B cell (primary cell): ENCODE data around the gene LHPP. TPM values are rescaled to one million over a fixed set of nuclear protein-coding genes. Genes with fewer than 3 reads are reported as not detected.

Experiments
- ATAC-seq: fragments of 200-7000 bp; cut with Tn5 transposase; one replicate; pipeline ENCODE4 v1.10.0; 2021; ENCODE audit warnings: low read depth, mild to moderate bottlenecking, moderate number of reproducible peaks, moderate library complexity
- CTCF ChIA-PET: fragments of 350-600 bp; sonication (Branson Sonifier 250); formaldehyde crosslinking; loops from one replicate; lab custom pipeline; 2021; ENCODE audit warnings: antibody characterized with exemption, inconsistent platforms; lab: Charles Lee
- POLR2A ChIA-PET: fragments of 350-600 bp; sonication (Branson Sonifier 250); formaldehyde crosslinking; loops from one replicate; lab custom pipeline; 2021; ENCODE audit warnings: antibody characterized with exemption; lab: Charles Lee
- DNase-seq: peaks from one replicate; pipeline ENCODE4 v3.0.0; 2013
- H2AFZ ChIP-seq: 2 replicates; pipeline ENCODE4 v1.6.1; 2012; ENCODE audit warnings: mild to moderate bottlenecking, low read depth, low read length; ENCODE audit not compliant: insufficient read depth, poor library complexity, severe bottlenecking
- H3K27ac ChIP-seq, 2 donors: 1 replicate in 1 of 2; 2 replicates in 1 of 2; pipeline ENCODE4 v1.5.1; 2012 to 2013; ENCODE audit warnings: low read length in 2 of 2, mild to moderate bottlenecking in 2 of 2, moderate library complexity in 1 of 2
- H3K27me3 ChIP-seq, 4 experiments: fragments of 200-600 bp in 1 of 4; sonication (generic) in 1 of 4; replicated peaks in 1 of 4; 1 replicate in 2 of 4; 2 replicates in 2 of 4; pipeline versions ENCODE4 v1.6.1 to v1.7.0; 2013 to 2016; ENCODE audit warnings: low read length in 3 of 4, mild to moderate bottlenecking in 2 of 4, mixed read lengths in 1 of 4, moderate library complexity in 1 of 4; ENCODE audit not compliant: insufficient read depth in 4 of 4, control insufficient read depth in 3 of 4; ENCODE audit errors: control extremely low read depth in 1 of 4
- H3K36me3 ChIP-seq, 2 experiments: replicated peaks in 1 of 2; 1 replicate in 1 of 2; 2 replicates in 1 of 2; pipeline versions ENCODE4 v1.6.1 to v1.7.1; 2013; ENCODE audit warnings: low read length in 1 of 2; ENCODE audit not compliant: insufficient read depth in 2 of 2, control insufficient read depth in 1 of 2; ENCODE audit errors: control extremely low read depth in 1 of 2, extremely low read depth in 1 of 2
- H3K4me1 ChIP-seq, 2 donors: fragments of 200-600 bp in 1 of 2; sonication (generic) in 1 of 2; 1 replicate in 1 of 2; 2 replicates in 1 of 2; pipeline versions ENCODE4 v1.5.1 to v1.6.1; 2013 to 2017; ENCODE audit warnings: low read length in 2 of 2; ENCODE audit not compliant: control insufficient read depth in 2 of 2, insufficient read depth in 2 of 2
- H3K4me2 ChIP-seq: replicated peaks from 2 replicates; pipeline ENCODE3; 2012; ENCODE audit warnings: mild to moderate bottlenecking, low read depth, low read length; ENCODE audit not compliant: poor library complexity, severe bottlenecking
- H3K4me3 ChIP-seq, 5 experiments: fragments of 200-600 bp in 1 of 5; sonication (generic) in 1 of 5; 1 replicate in 3 of 5; 2 replicates in 2 of 5; pipeline versions ENCODE4 v1.5.1 to v1.7.0; 2011 to 2016; ENCODE audit warnings: low read length in 4 of 5, mild to moderate bottlenecking in 4 of 5, low read depth in 2 of 5, control low read depth in 1 of 5, moderate library complexity in 1 of 5; ENCODE audit not compliant: insufficient read depth in 1 of 5; ENCODE audit errors: control extremely low read depth in 1 of 5, extremely low read depth in 1 of 5
- H3K79me2 ChIP-seq: fragments of 200-600 bp; sonication (generic); one replicate; pipeline ENCODE4 v1.6.0; 2016; ENCODE audit warnings: low read length; ENCODE audit not compliant: control insufficient read depth, insufficient read depth
- H3K9ac ChIP-seq: fragments of 200-600 bp; sonication (generic); 2 replicates; pipeline ENCODE4 v1.6.1; 2017; ENCODE audit warnings: mild to moderate bottlenecking, low read length, moderate library complexity
- H3K9me3 ChIP-seq, 3 donors: one replicate each; pipeline versions ENCODE4 v1.6.1 to v1.7.1; 2013; ENCODE audit warnings: low read length in 2 of 3; ENCODE audit not compliant: control insufficient read depth in 2 of 3, insufficient read depth in 1 of 3; ENCODE audit errors: control extremely low read depth in 1 of 3
- H4K20me1 ChIP-seq: 2 replicates; pipeline ENCODE4 v1.6.0; 2012; ENCODE audit warnings: mild to moderate bottlenecking, low read length; ENCODE audit not compliant: insufficient read depth, control insufficient read depth, poor library complexity, severe bottlenecking
- H3K27ac Mint-ChIP-seq: one replicate; pipeline ENCODE4 v1.8.0; 2021; ENCODE audit warnings: mixed read lengths
- H3K27me3 Mint-ChIP-seq: one replicate; pipeline ENCODE4 v1.8.0; 2021; ENCODE audit warnings: mixed read lengths
- H3K4me1 Mint-ChIP-seq: one replicate; pipeline ENCODE4 v1.8.0; 2021; ENCODE audit warnings: mixed read lengths
- H3K4me3 Mint-ChIP-seq: one replicate; pipeline ENCODE4 v1.8.0; 2021; ENCODE audit warnings: mixed read lengths
- H3K9me3 Mint-ChIP-seq: one replicate; pipeline ENCODE4 v1.8.0; 2022; ENCODE audit warnings: mixed read lengths; ENCODE audit not compliant: insufficient read depth
- CTCF ChIP-seq: fragments of 200-600 bp; IDR thresholded peaks from one replicate; pipeline ENCODE4 v1.8.0; 2022; ENCODE audit warnings: antibody characterized with exemption, mild to moderate bottlenecking
- EZH2 ChIP-seq: IDR thresholded peaks from 2 replicates; pipeline ENCODE4 v1.6.1; 2012; ENCODE audit warnings: borderline replicate concordance, low read depth, mild to moderate bottlenecking, moderate library complexity, low read length; ENCODE audit not compliant: insufficient read depth, poor library complexity, severe bottlenecking
- WGBS: methylation state at CpG from one replicate; pipeline ENCODE4 v1.1.5; 2013; ENCODE audit warnings: missing lambda C conversion rate; ENCODE audit not compliant: insufficient coverage; 5-methylcytosine and 5-hydroxymethylcytosine counted together
- intact Hi-C: fragments of 100-400 bp; cut with micrococcal nuclease; formaldehyde crosslinking; loops from one replicate; pipeline ENCODE4 v1.10.0; 2022
- polyA plus RNA-seq: library from polyadenylated mRNA; depleted of rRNA; stranded (reverse); fragments of >200 nt; gene quantifications from 2 replicates; pipeline ENCODE4 v1.2.3, GENCODE V29; 2012
- total RNA-seq, 2 donors: library from RNA; stranded (reverse); fragments of 120-200 nt in 1 of 2; gene quantifications; 1 replicate in 1 of 2; 2 replicates in 1 of 2; pipeline versions ENCODE4 v1.2.3 to v1.2.4, GENCODE V29; 2013 to 2022

LHPP gene
- total and polyA plus RNA-seq, 2 donors (not counting 1 experiment from before 2014, with no cell fraction given), result 60.2 to 83.5 TPM

- Histone ChIP-seq H4K20me1 (no peaks in the 10 kb centered on the region), H3K9ac (peak overlapping the region; percentile 19), H3K4me2 (peak overlapping the region; percentile 75), H2AFZ (no peak overlapping the region), H3K4me1 (peaks cover 77 to 95% of the 10 kb centered on the region in 2 donors), H3K79me2 (peaks cover 91% of the 10 kb centered on the region), H3K9me3 (no peaks in the 10 kb centered on the region), H3K36me3 (peaks cover 0 to 8% of the 10 kb centered on the region in 2 experiments), H3K27me3 (no peaks in the 10 kb centered on the region), H3K27ac (peak overlapping the region; percentile 90 to 99), H3K4me3 (peak overlapping the region in 3 of 5 experiments; percentile 0 to 33 (median 24))
- peak; percentile 38 for DNase-seq
- intact Hi-C loops, result no loop called here
- Mint-ChIP-seq H3K4me3 (peak overlapping the region; percentile 78), H3K4me1 (peaks cover 78% of the 10 kb centered on the region), H3K9me3 (no peaks in the 10 kb centered on the region), H3K27me3 (no peaks in the 10 kb centered on the region), H3K27ac (peak overlapping the region; percentile 94)
- ChIA-PET CTCF (interaction anchor here (0.8 to 8.8 kb wide), 6 partner anchors 11 to 135 kb away, joined by 3 to 74 read pairs (median 4); no protein-coding TSS in a partner anchor), POLR2A (interaction anchor here (0.5 to 8.8 kb wide), 5 partner anchors 10 to 67 kb away, joined by 3 to 163 read pairs (median 3); no protein-coding TSS in a partner anchor)
- 23% methylated on average over 24 of the region's 31 CpGs for WGBS
- ATAC-seq, result no peak
- TF ChIP-seq EZH2 (no peak), CTCF (no peak)
These were observed 144.5 kb downstream of the LHPP start for GRCh38 chr10:124605856-124606812.
